LNCaP clone FGC (cell line): Measurements from ENCODE around the gene RAB25.

Experiments used
- DNase-seq: peaks from one replicate; pipeline ENCODE4 v3.0.0-alpha.2; 2011; ENCODE audit warnings: low read depth
- H3K4me3 ChIP-seq: 2 replicates; pipeline ENCODE4 v1.5.1; 2011; ENCODE audit warnings: mild to moderate bottlenecking, low read depth, low read length, control low read depth
- TF ChIP-seq, protein P1 (sequence below): IDR thresholded peaks from 2 replicates; pipeline ENCODE4 v1.5.1; 2012; ENCODE audit warnings: mild to moderate bottlenecking; ENCODE audit not compliant: control insufficient read depth, insufficient read depth; ENCODE audit errors: extremely low read depth

RAB25 gene

GRCh38 chr1:156117414-156118176 lies 56.6 kb downstream of the RAB25 start:
- TF ChIP-seq, protein P1, sequence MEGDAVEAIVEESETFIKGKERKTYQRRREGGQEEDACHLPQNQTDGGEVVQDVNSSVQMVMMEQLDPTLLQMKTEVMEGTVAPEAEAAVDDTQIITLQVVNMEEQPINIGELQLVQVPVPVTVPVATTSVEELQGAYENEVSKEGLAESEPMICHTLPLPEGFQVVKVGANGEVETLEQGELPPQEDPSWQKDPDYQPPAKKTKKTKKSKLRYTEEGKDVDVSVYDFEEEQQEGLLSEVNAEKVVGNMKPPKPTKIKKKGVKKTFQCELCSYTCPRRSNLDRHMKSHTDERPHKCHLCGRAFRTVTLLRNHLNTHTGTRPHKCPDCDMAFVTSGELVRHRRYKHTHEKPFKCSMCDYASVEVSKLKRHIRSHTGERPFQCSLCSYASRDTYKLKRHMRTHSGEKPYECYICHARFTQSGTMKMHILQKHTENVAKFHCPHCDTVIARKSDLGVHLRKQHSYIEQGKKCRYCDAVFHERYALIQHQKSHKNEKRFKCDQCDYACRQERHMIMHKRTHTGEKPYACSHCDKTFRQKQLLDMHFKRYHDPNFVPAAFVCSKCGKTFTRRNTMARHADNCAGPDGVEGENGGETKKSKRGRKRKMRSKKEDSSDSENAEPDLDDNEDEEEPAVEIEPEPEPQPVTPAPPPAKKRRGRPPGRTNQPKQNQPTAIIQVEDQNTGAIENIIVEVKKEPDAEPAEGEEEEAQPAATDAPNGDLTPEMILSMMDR = no peak
- H3K4me3 ChIP-seq = no peak overlapping the region
- no peak for DNase-seq

DNA sequence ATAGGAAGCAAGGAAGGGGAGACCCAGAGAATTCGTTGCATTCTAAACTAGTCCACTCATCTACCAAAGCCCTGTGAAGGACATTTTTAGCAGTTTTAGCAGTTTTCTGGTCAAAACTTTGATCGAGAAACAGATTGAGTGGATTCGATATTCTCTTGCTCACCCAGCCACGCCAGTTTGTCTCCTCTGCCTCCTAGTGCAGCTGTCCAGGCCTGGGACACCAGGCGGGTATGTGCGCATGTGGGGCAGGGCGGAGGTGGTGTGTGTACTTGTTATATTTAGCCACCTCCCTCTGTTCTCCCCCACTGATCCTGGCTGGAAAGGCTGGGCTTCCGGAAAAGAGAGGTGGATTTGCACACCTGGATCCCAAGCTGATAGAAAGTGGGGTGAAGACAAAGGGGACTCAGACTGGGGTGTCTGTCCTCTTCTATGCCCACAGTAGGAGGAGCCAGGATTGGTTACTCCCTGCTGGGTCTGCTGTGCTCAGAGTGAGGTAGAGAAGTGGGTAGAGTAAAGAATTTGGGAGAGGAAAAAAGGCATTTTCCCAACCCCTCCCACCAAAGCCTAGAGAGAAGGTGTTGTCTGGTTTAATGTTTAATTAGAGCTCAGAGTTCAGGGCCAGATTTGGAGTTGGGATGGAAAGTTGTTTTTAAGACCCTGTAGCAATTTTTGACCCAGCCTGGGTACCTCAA lies 57.4 kb downstream of the RAB25 start:
- no peak for DNase-seq
- TF ChIP-seq, protein P1 = no peak
- H3K4me3 ChIP-seq = no peak overlapping the region

- no peak for DNase-seq
- no peak overlapping the region for H3K4me3 ChIP-seq
- TF ChIP-seq, protein P1 = no peak
Observed at GRCh38 chr1:156119503-156120209, 58.7 kb downstream of the RAB25 start.
